K562 (cell line): ENCODE data around the gene SLC24A3. TPM values are rescaled to one million over a fixed set of nuclear protein-coding genes. Genes with fewer than 3 reads are reported as not detected.

ENCODE experiments used
- ATAC-seq: fragments of 200-7000 bp; cut with Tn5 transposase; 3 replicates; pipeline ENCODE4 v1.9.1; 2020; ENCODE audit warnings: moderate library complexity
- BruUV-seq: library from RNA; stranded (reverse); fragments of 400-500 nt; replicated peaks from 2 replicates; lab custom pipeline; 2021; lab: Mats Ljungman, UMichigan
- CTCF ChIA-PET: fragments of 300-600 bp; formaldehyde crosslinking; extraction: SDS; loops from one replicate; lab custom pipeline; 2021; ENCODE audit warnings: low intra/inter-chr PET ratio; lab: Yijun Ruan, JAX
- POLR2A ChIA-PET: fragments of 300-600, 350-650 bp; sonication (Branson Sonifier 250); formaldehyde crosslinking; extraction: SDS; loops from one replicate; lab custom pipeline; 2021; ENCODE audit warnings: antibody characterized with exemption, inconsistent platforms; lab: Yijun Ruan, JAX
- DNase-seq, 4 experiments: peaks; one replicate each; pipeline versions ENCODE4 v3.0.0 to v3.0.0-alpha.2; 2011 to 2018; ENCODE audit warnings: low spot score in 3 of 4, mixed read lengths in 3 of 4; ENCODE audit errors: extremely low read depth in 1 of 4
- FAIRE-seq: peaks from 2 replicates; lab custom pipeline; 2011; peaks lifted over from hg19 to GRCh38; lab: Jason Lieb, UNC
- H2AFZ ChIP-seq: 2 replicates; pipeline ENCODE4 v1.6.0; 2011; ENCODE audit warnings: low read depth, low read length, control low read depth, inconsistent platforms
- H3K27ac ChIP-seq: fragments of 200-600 bp; 3 replicates; pipeline ENCODE4 v1.8.0; 2011; ENCODE audit warnings: low read depth, mild to moderate bottlenecking, control low read depth, inconsistent platforms, low read length, moderate library complexity, mixed read lengths; ENCODE audit errors: extremely low read depth
- H3K27me3 ChIP-seq, 2 experiments: fragments of 300-600 bp in 1 of 2; 2 replicates in 1 of 2; 3 replicates in 1 of 2; pipeline versions ENCODE4 v1.6.0 to v1.8.0; 2011; ENCODE audit warnings: inconsistent platforms in 2 of 2, low read length in 2 of 2, mild to moderate bottlenecking in 1 of 2, mixed read lengths in 1 of 2, moderate library complexity in 1 of 2; ENCODE audit not compliant: control insufficient read depth in 2 of 2, insufficient read depth in 2 of 2
- H3K36me3 ChIP-seq: fragments of 300-600 bp; 3 replicates; pipeline ENCODE4 v1.8.0; 2011; ENCODE audit warnings: mild to moderate bottlenecking, low read length, inconsistent platforms; ENCODE audit not compliant: control insufficient read depth, insufficient read depth
- H3K4me1 ChIP-seq, 2 experiments: fragments of 200-600 bp in 1 of 2; replicated peaks in 1 of 2; 2 replicates in 1 of 2; 3 replicates in 1 of 2; pipeline versions ENCODE4 v1.5.1 to v1.8.0; 2011; ENCODE audit warnings: inconsistent platforms in 2 of 2, low read length in 2 of 2, mild to moderate bottlenecking in 1 of 2, mixed read lengths in 1 of 2, moderate library complexity in 1 of 2; ENCODE audit not compliant: control insufficient read depth in 2 of 2, insufficient read depth in 2 of 2
- H3K4me2 ChIP-seq: 2 replicates; pipeline ENCODE4 v1.6.1; 2011; ENCODE audit warnings: low read length, control low read depth, inconsistent platforms, mixed read lengths; ENCODE audit not compliant: insufficient read depth
- H3K4me3 ChIP-seq: fragments of 200-600 bp; sonication (generic), shearing (Covaris generic); 2 replicates; pipeline ENCODE4 v1.5.1; 2016; ENCODE audit warnings: control low read depth, inconsistent platforms
- H3K79me2 ChIP-seq: fragments of 200-600 bp; 3 replicates; pipeline ENCODE4 v1.8.0; 2011; ENCODE audit warnings: low read length, inconsistent platforms; ENCODE audit not compliant: control insufficient read depth, insufficient read depth
- H3K9ac ChIP-seq, 2 experiments: 2 replicates each; pipeline versions ENCODE4 v1.6.0 to v1.6.1; 2011; ENCODE audit warnings: low read depth in 2 of 2, low read length in 2 of 2, control low read depth in 1 of 2, inconsistent platforms in 1 of 2, mild to moderate bottlenecking in 1 of 2, mixed read lengths in 1 of 2; ENCODE audit not compliant: insufficient read depth in 1 of 2
- H3K9me1 ChIP-seq: one replicate; pipeline ENCODE4 v1.6.0; 2011; ENCODE audit warnings: inconsistent platforms, mild to moderate bottlenecking, low read length, moderate library complexity; ENCODE audit not compliant: control insufficient read depth, insufficient read depth
- H3K9me3 ChIP-seq: replicated peaks from 2 replicates; pipeline ENCODE4 v1.5.1; 2011; ENCODE audit warnings: low read depth, low read length, inconsistent platforms; ENCODE audit not compliant: control insufficient read depth, insufficient read depth
- H4K20me1 ChIP-seq: replicated peaks from 2 replicates; pipeline ENCODE4 v1.6.1; 2011; ENCODE audit warnings: low read length, inconsistent platforms, mixed read lengths; ENCODE audit not compliant: control insufficient read depth, insufficient read depth
- ESRRA ChIP-seq: fragments of 450-650 bp; IDR thresholded peaks from 2 replicates; pipeline ENCODE4 v1.6.1; 2014; ENCODE audit warnings: low read depth, mild to moderate bottlenecking, moderate library complexity, borderline replicate concordance
- KDM4B ChIP-seq, 2 experiments: fragments of 450-650 bp in 1 of 2; sonication (generic) in 1 of 2; IDR thresholded peaks; 2 replicates each; pipeline ENCODE4 v1.6.1; 2016 to 2017; ENCODE audit warnings: borderline replicate concordance in 2 of 2, antibody characterized with exemption in 1 of 2, low read depth in 1 of 2, mild to moderate bottlenecking in 1 of 2
- PHF8 ChIP-seq: fragments of 200-600 bp; sonication (generic); IDR thresholded peaks from 2 replicates; pipeline ENCODE4 v1.6.1; 2012; ENCODE audit warnings: mixed run types, mild to moderate bottlenecking, inconsistent platforms, low read length, moderate library complexity, borderline replicate concordance
- POLR2B ChIP-seq: fragments of 450-650 bp; IDR thresholded peaks from 2 replicates; pipeline ENCODE4 v1.6.1; 2018; ENCODE audit warnings: low read depth; ENCODE audit not compliant: partially characterized antibody
- WGBS: fragments of 100-300 bp; shearing (Covaris generic); methylation state at CpG from one replicate; pipeline ENCODE4 v1.1.6; 2016; ENCODE audit warnings: low coverage, mixed read lengths; ENCODE audit not compliant: insufficient coverage; ENCODE audit errors: missing lambda C conversion rate; 5-methylcytosine and 5-hydroxymethylcytosine counted together
- in situ Hi-C: fragments of 300-500 bp; cut with MboI; formaldehyde crosslinking; loops from 4 replicates; pipeline ENCODE4 v1.15.0; 2018; ENCODE audit warnings: inconsistent platforms, mixed read lengths
- intact Hi-C: fragments of 100-400 bp; cut with micrococcal nuclease; formaldehyde crosslinking; loops from 2 replicates; pipeline ENCODE4 v1.14.2; 2022
- polyA plus RNA-seq, 8 experiments: library from polyadenylated mRNA; depleted of rRNA in 4 of 8; stranded (reverse) in 5 of 8; unstranded in 3 of 8; fragments of >200 nt; fragmentation: Nextera tagmentation in 2 of 8; fragmentation: Illumina TruSeq in 1 of 8; extraction: Ambion mirVana in 2 of 8; extraction: Trizol in 1 of 8; gene quantifications; 2 replicates each; pipeline versions ENCODE4 v1.2.1 to v1.2.3, GENCODE V29; 2011 to 2014; ENCODE audit warnings: inconsistent platforms in 1 of 8, missing spikeins in 1 of 8
- total RNA-seq, 7 experiments: library from RNA; depleted of rRNA in 6 of 7; stranded (reverse); fragments of >200 nt in 6 of 7; fragmentation: Illumina TruSeq in 2 of 7; extraction: Trizol in 2 of 7; gene quantifications; 2 replicates each; pipeline versions ENCODE4 v1.2.1 to v1.2.3, GENCODE V29; 2011 to 2021; ENCODE audit warnings: low replicate concordance in 1 of 7

Gene SLC24A3
- total and polyA plus RNA-seq, 9 of the 15 experiments (the other 6 are each of a cell fraction or from before 2014, with no cell fraction given), result not detected

DNA sequence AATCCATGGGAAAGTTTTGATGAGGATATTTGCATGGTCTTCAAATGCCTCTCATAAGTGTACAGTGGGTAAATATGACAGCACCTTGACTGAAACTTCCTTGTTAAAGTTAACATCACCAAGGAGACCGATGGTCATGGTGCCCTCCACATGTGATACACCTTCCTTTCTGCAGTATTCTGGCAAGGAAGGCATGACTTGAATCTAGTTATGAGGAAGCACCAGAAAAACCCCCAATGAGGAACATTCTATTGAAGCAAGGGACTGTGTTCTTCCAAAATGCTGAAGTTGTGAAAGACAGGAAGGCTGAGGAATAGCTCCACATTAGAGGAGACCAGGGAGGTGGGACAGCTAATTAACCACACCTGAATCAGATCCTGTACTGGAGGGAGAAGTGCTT, 118.3 kb downstream of the SLC24A3 start:
- in situ Hi-C loops, result no loop called here
- no TSS peak for BruUV-seq
- no peak for DNase-seq

DNA sequence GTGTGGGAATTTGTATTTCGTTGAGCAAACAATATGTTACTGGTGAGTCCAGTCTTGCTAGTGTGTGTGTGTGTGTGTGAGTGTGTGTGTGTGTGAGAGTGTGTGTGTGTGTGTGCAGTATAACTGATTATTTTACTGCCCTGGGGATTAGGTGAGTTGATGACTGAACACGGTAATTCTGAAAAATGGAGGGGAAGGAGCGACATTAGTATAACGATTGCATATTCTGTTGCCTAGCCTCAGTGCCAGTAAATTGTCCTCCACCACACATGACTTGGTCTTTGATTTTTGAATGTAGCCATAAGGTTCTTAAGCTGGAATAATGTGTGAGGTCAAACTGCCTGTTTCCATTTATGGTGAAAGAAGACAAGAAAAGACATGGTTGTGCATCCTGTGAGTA, 121.1 kb downstream of the SLC24A3 start:
- ChIA-PET POLR2A (no interaction called here), CTCF (no interaction called here)
- DNase-seq, result no peak
- no peak for ATAC-seq
- Histone ChIP-seq H3K9me1 (no peaks in the 10 kb centered on the region), H3K79me2 (no peaks in the 10 kb centered on the region), H4K20me1 (no peaks in the 10 kb centered on the region), H3K27ac (no peak overlapping the region), H3K36me3 (no peaks in the 10 kb centered on the region), H3K9ac (no peak overlapping the region), H3K4me3 (no peak overlapping the region), H3K9me3 (no peaks in the 10 kb centered on the region), H3K4me1 (no peaks in the 10 kb centered on the region), H3K27me3 (no peaks in the 10 kb centered on the region), H2AFZ (no peak overlapping the region), H3K4me2 (no peak overlapping the region)
- BruUV-seq, result no TSS peak
- TF ChIP-seq PHF8 (no peak), KDM4B (IDR thresholded peaks at IDR 0.05; ENCODE audit: borderline replicate concordance in 2 of 2, low read depth in 1 of 2) (no peak)
- intact Hi-C loops (no loop called here), in situ Hi-C loops (no loop called here)
- no peak for FAIRE-seq
- 4% methylated on average over 4 of the region's 4 CpGs for WGBS

More for the DNA sequence above, 118.3 kb downstream of the SLC24A3 start:
- WGBS, result 0% methylated on average over 1 of the region's 1 CpG
- TF ChIP-seq ESRRA (no peak), POLR2B (no peak)
- Histone ChIP-seq H3K27ac (no peak overlapping the region), H4K20me1 (no peaks in the 10 kb centered on the region), H3K79me2 (no peaks in the 10 kb centered on the region), H3K36me3 (no peaks in the 10 kb centered on the region), H2AFZ (no peak overlapping the region), H3K27me3 (no peaks in the 10 kb centered on the region; a peak in 1 of 5 replicates), H3K9ac (no peak overlapping the region), H3K9me3 (no peaks in the 10 kb centered on the region), H3K4me2 (no peak overlapping the region), H3K4me1 (no peaks in the 10 kb centered on the region), H3K9me1 (no peaks in the 10 kb centered on the region), H3K4me3 (no peak overlapping the region)
- ChIA-PET CTCF (no interaction called here), POLR2A (no interaction called here)
- no peak for ATAC-seq
- FAIRE-seq, result no peak
- intact Hi-C loops, result no loop called here
